Measurements from ENCODE around the gene ARID2. TPM values are rescaled to one million over a fixed set of nuclear protein-coding genes. Genes with fewer than 3 reads are reported as not detected.

ARID2 gene
- total RNA-seq, 1 donor from 2014 or later, result 45.5 TPM

DNA sequence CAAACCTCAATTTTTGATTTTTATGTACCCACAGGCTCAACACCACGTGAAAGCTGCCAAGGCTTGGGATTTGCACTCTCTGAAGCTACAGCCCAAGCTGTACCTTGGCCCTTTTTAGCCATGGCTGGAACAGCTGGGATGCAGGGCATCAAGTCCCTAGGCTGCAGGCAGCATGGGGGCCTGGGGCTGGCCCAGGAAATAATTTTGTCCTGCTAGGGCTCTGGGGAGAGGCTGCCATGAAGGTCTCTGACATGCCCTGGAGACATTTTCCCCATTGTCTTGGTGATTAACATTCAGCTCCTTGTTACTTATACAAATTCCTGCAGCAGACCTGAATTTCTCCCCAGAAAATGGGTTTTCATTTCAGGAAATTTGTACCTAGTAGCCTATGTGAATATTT lies 157.2 kb downstream of the ARID2 start:
- Mint-ChIP-seq H3K9me3 (ENCODE audit: unreplicated experiment) (peaks cover 3% of the 10 kb centered on the region), H3K27ac (ENCODE audit: unreplicated experiment) (no peak overlapping the region), H3K36me3 (ENCODE audit: unreplicated experiment) (peaks cover 8% of the 10 kb centered on the region), H3K4me1 (ENCODE audit: low read depth, unreplicated experiment) (no peaks in the 10 kb centered on the region), H3K4me3 (ENCODE audit: unreplicated experiment) (no peak overlapping the region), H3K27me3 (ENCODE audit: unreplicated experiment) (no peaks in the 10 kb centered on the region)
- DNase-seq, result no peak
- TF ChIP-seq, protein P1, sequence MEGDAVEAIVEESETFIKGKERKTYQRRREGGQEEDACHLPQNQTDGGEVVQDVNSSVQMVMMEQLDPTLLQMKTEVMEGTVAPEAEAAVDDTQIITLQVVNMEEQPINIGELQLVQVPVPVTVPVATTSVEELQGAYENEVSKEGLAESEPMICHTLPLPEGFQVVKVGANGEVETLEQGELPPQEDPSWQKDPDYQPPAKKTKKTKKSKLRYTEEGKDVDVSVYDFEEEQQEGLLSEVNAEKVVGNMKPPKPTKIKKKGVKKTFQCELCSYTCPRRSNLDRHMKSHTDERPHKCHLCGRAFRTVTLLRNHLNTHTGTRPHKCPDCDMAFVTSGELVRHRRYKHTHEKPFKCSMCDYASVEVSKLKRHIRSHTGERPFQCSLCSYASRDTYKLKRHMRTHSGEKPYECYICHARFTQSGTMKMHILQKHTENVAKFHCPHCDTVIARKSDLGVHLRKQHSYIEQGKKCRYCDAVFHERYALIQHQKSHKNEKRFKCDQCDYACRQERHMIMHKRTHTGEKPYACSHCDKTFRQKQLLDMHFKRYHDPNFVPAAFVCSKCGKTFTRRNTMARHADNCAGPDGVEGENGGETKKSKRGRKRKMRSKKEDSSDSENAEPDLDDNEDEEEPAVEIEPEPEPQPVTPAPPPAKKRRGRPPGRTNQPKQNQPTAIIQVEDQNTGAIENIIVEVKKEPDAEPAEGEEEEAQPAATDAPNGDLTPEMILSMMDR (IDR thresholded peaks at IDR 0.05; ENCODE audit: partially characterized antibody, unreplicated experiment), result no peak

DNA sequence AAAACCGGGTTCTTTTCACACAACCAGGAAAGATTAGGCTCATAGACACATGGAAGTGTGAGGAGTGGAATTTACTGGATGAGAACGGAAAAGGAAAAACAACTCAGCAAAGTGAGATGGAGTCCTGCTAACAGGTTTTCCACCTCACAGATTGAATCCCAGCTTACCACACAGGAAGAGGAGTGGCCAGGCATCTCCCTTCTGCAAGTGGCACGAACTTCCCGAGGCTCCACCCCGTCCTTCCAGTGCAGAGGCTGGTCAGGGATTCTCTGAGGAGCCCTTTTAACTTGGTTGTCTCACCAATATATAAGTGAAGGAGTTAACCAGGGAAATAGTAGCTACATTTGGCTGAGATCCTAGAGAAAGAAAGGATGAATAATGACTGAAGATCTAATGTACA lies 158.0 kb downstream of the ARID2 start:
- H3K36me3 Mint-ChIP-seq (ENCODE audit: unreplicated experiment), result peaks cover 6% of the 10 kb centered on the region
- H3K27me3 Mint-ChIP-seq (ENCODE audit: unreplicated experiment), result no peaks in the 10 kb centered on the region
- no peaks in the 10 kb centered on the region for H3K4me1 Mint-ChIP-seq (ENCODE audit: low read depth, unreplicated experiment)
- H3K4me3 Mint-ChIP-seq (ENCODE audit: unreplicated experiment), result no peak overlapping the region
- no peak for DNase-seq
- H3K27ac Mint-ChIP-seq (ENCODE audit: unreplicated experiment), result no peak overlapping the region
- no peaks in the 10 kb centered on the region for H3K9me3 Mint-ChIP-seq (ENCODE audit: unreplicated experiment)
- TF ChIP-seq, protein P1 (IDR thresholded peaks at IDR 0.05; ENCODE audit: partially characterized antibody, unreplicated experiment), result no peak

DNA sequence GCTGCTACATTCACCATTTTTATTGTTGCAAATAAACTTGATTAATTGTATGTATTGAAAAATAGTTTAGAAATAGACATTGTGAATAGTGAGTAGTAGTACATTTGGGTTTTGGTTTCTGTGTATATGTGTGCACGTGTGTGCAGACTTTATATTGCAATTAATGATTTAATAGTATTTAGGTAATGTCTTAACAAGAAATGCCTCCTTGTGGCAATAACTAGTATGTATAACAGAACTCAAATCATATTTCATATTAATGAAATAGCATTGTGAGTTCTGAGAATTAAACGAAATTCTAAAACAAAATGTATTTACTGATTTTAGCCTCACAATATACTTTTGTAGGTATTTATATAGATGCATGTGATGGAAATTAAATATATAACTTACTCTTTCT lies 160.8 kb downstream of the ARID2 start:
- H3K9me3 Mint-ChIP-seq (ENCODE audit: unreplicated experiment), result no peaks in the 10 kb centered on the region
- peaks cover 4% of the 10 kb centered on the region for H3K36me3 Mint-ChIP-seq (ENCODE audit: unreplicated experiment)

DNA sequence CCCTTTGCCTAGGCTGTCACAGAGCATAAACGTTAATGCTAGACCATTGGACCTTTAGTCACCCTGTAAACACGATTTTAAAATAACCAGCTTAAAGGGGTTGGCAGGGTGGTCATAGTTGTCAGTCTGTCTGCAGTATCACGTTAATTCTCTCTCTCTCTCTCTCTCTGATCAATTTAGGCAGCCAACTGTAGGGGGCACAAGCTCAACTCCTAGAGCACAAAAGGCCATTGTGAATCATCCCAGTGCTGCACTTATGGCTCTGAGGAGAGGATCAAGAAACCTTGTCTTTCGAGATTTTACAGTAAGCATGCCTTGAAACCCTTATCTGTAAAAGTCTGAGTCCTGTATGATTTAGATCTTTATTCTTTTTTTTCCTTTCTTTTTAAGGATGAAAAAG lies 163.7 kb downstream of the ARID2 start:
- Mint-ChIP-seq H3K4me3 (ENCODE audit: unreplicated experiment) (no peak overlapping the region), H3K27me3 (ENCODE audit: unreplicated experiment) (no peaks in the 10 kb centered on the region)
- DNase-seq, result no peak

More for the DNA sequence above, 160.8 kb downstream of the ARID2 start:
- Mint-ChIP-seq H3K27ac (ENCODE audit: unreplicated experiment) (no peak overlapping the region), H3K27me3 (ENCODE audit: unreplicated experiment) (no peaks in the 10 kb centered on the region), H3K4me3 (ENCODE audit: unreplicated experiment) (no peak overlapping the region), H3K4me1 (ENCODE audit: low read depth, unreplicated experiment) (no peaks in the 10 kb centered on the region)
- TF ChIP-seq, protein P1 (IDR thresholded peaks at IDR 0.05; ENCODE audit: partially characterized antibody, unreplicated experiment), result no peak
- DNase-seq, result no peak

DNA sequence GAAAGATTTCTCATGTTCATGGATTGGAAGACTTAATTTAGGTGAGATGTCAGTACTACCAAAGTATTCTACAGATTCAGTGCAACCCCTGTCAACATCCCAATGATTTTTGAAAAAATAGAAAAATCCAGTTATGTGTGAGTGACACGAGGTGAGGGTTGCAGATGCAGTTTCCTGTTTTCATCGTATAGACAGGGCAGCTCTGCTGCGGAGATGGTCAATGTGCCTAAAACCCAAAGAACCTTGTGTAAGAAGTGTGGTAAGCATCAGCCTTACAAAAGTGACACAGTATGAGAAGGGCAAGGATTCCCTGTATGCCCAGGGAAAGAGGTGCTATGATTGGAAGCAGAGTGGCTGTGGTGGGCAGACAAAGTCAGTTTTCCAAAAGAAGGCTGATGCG lies 166.5 kb downstream of the ARID2 start:
- Mint-ChIP-seq H3K36me3 (ENCODE audit: unreplicated experiment) (peaks cover 4% of the 10 kb centered on the region), H3K4me1 (ENCODE audit: low read depth, unreplicated experiment) (no peaks in the 10 kb centered on the region), H3K4me3 (ENCODE audit: unreplicated experiment) (no peak overlapping the region), H3K27me3 (ENCODE audit: unreplicated experiment) (no peaks in the 10 kb centered on the region), H3K27ac (ENCODE audit: unreplicated experiment) (no peak overlapping the region), H3K9me3 (ENCODE audit: unreplicated experiment) (no peaks in the 10 kb centered on the region)
- no peak for DNase-seq
- TF ChIP-seq, protein P1 (IDR thresholded peaks at IDR 0.05; ENCODE audit: partially characterized antibody, unreplicated experiment), result no peak

More for the DNA sequence above, 163.7 kb downstream of the ARID2 start:
- H3K4me1 Mint-ChIP-seq (ENCODE audit: low read depth, unreplicated experiment), result no peaks in the 10 kb centered on the region
- H3K36me3 Mint-ChIP-seq (ENCODE audit: unreplicated experiment), result peaks cover 4% of the 10 kb centered on the region
- TF ChIP-seq, protein P1 (IDR thresholded peaks at IDR 0.05; ENCODE audit: partially characterized antibody, unreplicated experiment), result no peak
- H3K9me3 Mint-ChIP-seq (ENCODE audit: unreplicated experiment), result no peaks in the 10 kb centered on the region
- H3K27ac Mint-ChIP-seq (ENCODE audit: unreplicated experiment), result no peak overlapping the region

Data from glutamatergic neuron (in vitro differentiated cells).